Astrocyte (in vitro differentiated cells and primary cell): ENCODE results near the gene DGCR2. TPM values are rescaled to one million over a fixed set of nuclear protein-coding genes. Genes with fewer than 3 reads are reported as not detected.
A peak's percentile ranks its signal among the peaks of the same experiment; 100 is the strongest.

Source experiments
- DNase-seq: peaks from one replicate; pipeline ENCODE4 v3.0.0-alpha.2; 2010; ENCODE audit warnings: low read depth
- FAIRE-seq: peaks from 2 replicates; lab custom pipeline; 2011; peaks lifted over from hg19 to GRCh38; lab: Jason Lieb, UNC
- H2AFZ ChIP-seq: 2 replicates; pipeline ENCODE4 v1.6.0; 2012; ENCODE audit warnings: low read depth, low read length, inconsistent platforms
- H3K27ac ChIP-seq: 2 replicates; pipeline ENCODE4 v1.5.1; 2011; ENCODE audit warnings: low read depth, low read length, inconsistent platforms
- H3K27me3 ChIP-seq: 2 replicates; pipeline ENCODE4 v1.6.0; 2011; ENCODE audit warnings: low read length, inconsistent platforms; ENCODE audit not compliant: insufficient read depth
- H3K36me3 ChIP-seq: 2 replicates; pipeline ENCODE4 v1.5.1; 2011; ENCODE audit warnings: low read length, inconsistent platforms; ENCODE audit not compliant: insufficient read depth
- H3K4me1 ChIP-seq: 2 replicates; pipeline ENCODE4 v1.5.1; 2011; ENCODE audit warnings: low read length, inconsistent platforms; ENCODE audit not compliant: insufficient read depth
- H3K4me2 ChIP-seq: 2 replicates; pipeline ENCODE4 v1.6.0; 2012; ENCODE audit warnings: low read length, inconsistent platforms
- H3K4me3 ChIP-seq: 2 replicates; pipeline ENCODE4 v1.5.1; 2011; ENCODE audit warnings: low read depth, mild to moderate bottlenecking, low read length, inconsistent platforms; ENCODE audit not compliant: insufficient read depth
- H3K79me2 ChIP-seq: 2 replicates; pipeline ENCODE4 v1.6.0; 2012; ENCODE audit warnings: mild to moderate bottlenecking, low read length, inconsistent platforms; ENCODE audit not compliant: insufficient read depth
- H3K9ac ChIP-seq: 2 replicates; pipeline ENCODE4 v1.6.0; 2012; ENCODE audit warnings: mild to moderate bottlenecking, low read length, inconsistent platforms
- H3K9me3 ChIP-seq: 2 replicates; pipeline ENCODE4 v1.5.1; 2012; ENCODE audit warnings: low read depth, mild to moderate bottlenecking, low read length, inconsistent platforms; ENCODE audit not compliant: insufficient read depth
- H4K20me1 ChIP-seq: 2 replicates; pipeline ENCODE4 v1.6.0; 2012; ENCODE audit warnings: low read length, inconsistent platforms; ENCODE audit not compliant: insufficient read depth
- H3K27ac Mint-ChIP-seq: one replicate; pipeline ENCODE4 v1.8.0; 2021; ENCODE audit warnings: mild to moderate bottlenecking, mixed read lengths; ENCODE audit not compliant: unreplicated experiment
- H3K27me3 Mint-ChIP-seq: one replicate; pipeline ENCODE4 v1.8.0; 2021; ENCODE audit warnings: low read depth, mixed read lengths; ENCODE audit not compliant: unreplicated experiment
- H3K36me3 Mint-ChIP-seq: one replicate; pipeline ENCODE4 v1.8.0; 2021; ENCODE audit warnings: low read depth, mixed read lengths; ENCODE audit not compliant: unreplicated experiment
- H3K4me1 Mint-ChIP-seq: one replicate; pipeline ENCODE4 v1.8.0; 2021; ENCODE audit warnings: low read depth, mixed read lengths; ENCODE audit not compliant: unreplicated experiment
- H3K4me3 Mint-ChIP-seq: one replicate; pipeline ENCODE4 v1.8.0; 2021; ENCODE audit warnings: mild to moderate bottlenecking, moderate library complexity, mixed read lengths; ENCODE audit not compliant: unreplicated experiment
- H3K9me3 Mint-ChIP-seq: one replicate; pipeline ENCODE4 v1.8.0; 2021; ENCODE audit warnings: mild to moderate bottlenecking, mixed read lengths; ENCODE audit not compliant: unreplicated experiment
- EZH2 ChIP-seq: IDR thresholded peaks from 2 replicates; pipeline ENCODE4 v1.6.1; 2012; ENCODE audit warnings: mild to moderate bottlenecking, low read length, inconsistent platforms; ENCODE audit not compliant: insufficient read depth
- total RNA-seq: library from RNA; stranded (reverse); gene quantifications from 2 replicates; pipeline ENCODE4 v1.2.1, GENCODE V29; 2021
- TF ChIP-seq, protein P1 (sequence below): IDR thresholded peaks from 2 replicates; pipeline ENCODE4 v1.5.1; 2011; ENCODE audit warnings: low read depth, mild to moderate bottlenecking, inconsistent platforms, low read length, moderate library complexity; ENCODE audit not compliant: insufficient read depth

DGCR2 gene
- total RNA-seq, 1 donor from 2014 or later = 49.4 TPM

DNA sequence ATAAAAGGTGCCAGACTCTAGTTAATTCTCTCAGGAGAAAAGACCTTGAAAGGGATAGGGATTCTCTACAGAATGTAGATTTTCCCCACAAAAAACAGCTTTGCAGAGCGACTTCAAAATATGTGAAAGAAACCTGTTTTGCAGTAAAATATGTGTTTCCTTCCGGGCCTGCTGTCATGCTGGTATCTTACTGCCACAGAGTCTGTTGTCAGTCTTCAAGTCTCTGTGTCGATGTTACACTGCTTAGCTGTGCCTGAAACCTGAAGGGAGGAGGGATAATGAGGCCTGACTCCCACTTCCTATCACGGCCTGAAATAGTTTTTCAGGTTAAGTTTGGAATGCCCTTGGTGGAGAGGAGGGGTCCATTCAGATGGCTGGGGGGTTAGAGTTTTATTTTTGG is 1.7 kb upstream of the DGCR2 start:
- Mint-ChIP-seq H3K36me3 (peaks cover 3% of the 10 kb centered on the region), H3K4me1 (peaks cover 14% of the 10 kb centered on the region), H3K27ac (no peak overlapping the region), H3K9me3 (no peaks in the 10 kb centered on the region), H3K27me3 (peaks cover 28% of the 10 kb centered on the region), H3K4me3 (no peak overlapping the region)
- Histone ChIP-seq H3K27me3 (no peaks in the 10 kb centered on the region), H3K9me3 (no peaks in the 10 kb centered on the region), H3K27ac (no peak overlapping the region), H3K9ac (no peak overlapping the region), H2AFZ (no peak overlapping the region), H3K4me1 (peaks cover 12% of the 10 kb centered on the region), H3K4me2 (no peak overlapping the region), H4K20me1 (peaks cover 27% of the 10 kb centered on the region), H3K4me3 (no peak overlapping the region), H3K36me3 (no peaks in the 10 kb centered on the region), H3K79me2 (peaks cover 29% of the 10 kb centered on the region)
- DNase-seq = no peak
- no peak for TF ChIP-seq EZH2
- TF ChIP-seq, protein P1, sequence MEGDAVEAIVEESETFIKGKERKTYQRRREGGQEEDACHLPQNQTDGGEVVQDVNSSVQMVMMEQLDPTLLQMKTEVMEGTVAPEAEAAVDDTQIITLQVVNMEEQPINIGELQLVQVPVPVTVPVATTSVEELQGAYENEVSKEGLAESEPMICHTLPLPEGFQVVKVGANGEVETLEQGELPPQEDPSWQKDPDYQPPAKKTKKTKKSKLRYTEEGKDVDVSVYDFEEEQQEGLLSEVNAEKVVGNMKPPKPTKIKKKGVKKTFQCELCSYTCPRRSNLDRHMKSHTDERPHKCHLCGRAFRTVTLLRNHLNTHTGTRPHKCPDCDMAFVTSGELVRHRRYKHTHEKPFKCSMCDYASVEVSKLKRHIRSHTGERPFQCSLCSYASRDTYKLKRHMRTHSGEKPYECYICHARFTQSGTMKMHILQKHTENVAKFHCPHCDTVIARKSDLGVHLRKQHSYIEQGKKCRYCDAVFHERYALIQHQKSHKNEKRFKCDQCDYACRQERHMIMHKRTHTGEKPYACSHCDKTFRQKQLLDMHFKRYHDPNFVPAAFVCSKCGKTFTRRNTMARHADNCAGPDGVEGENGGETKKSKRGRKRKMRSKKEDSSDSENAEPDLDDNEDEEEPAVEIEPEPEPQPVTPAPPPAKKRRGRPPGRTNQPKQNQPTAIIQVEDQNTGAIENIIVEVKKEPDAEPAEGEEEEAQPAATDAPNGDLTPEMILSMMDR = no peak
- FAIRE-seq = no peak

- no peak for TF ChIP-seq EZH2
- TF ChIP-seq, protein P1 = no peak
- Mint-ChIP-seq H3K36me3 (peaks cover 2% of the 10 kb centered on the region), H3K4me3 (peak overlapping the region; percentile 86), H3K9me3 (no peaks in the 10 kb centered on the region), H3K27me3 (peaks cover 25% of the 10 kb centered on the region), H3K4me1 (peaks cover 14% of the 10 kb centered on the region), H3K27ac (peak overlapping the region; percentile 66)
- Histone ChIP-seq H3K4me1 (peaks cover 12% of the 10 kb centered on the region), H2AFZ (peak overlapping the region; percentile 96), H3K36me3 (no peaks in the 10 kb centered on the region), H3K27ac (no peak overlapping the region), H3K79me2 (peaks cover 39% of the 10 kb centered on the region), H3K27me3 (no peaks in the 10 kb centered on the region), H3K9ac (peak overlapping the region; percentile 66), H3K9me3 (no peaks in the 10 kb centered on the region), H4K20me1 (peaks cover 37% of the 10 kb centered on the region), H3K4me3 (peak overlapping the region; percentile 58), H3K4me2 (peak overlapping the region; percentile 89)
- DNase-seq = no peak
- FAIRE-seq = no peak
These were observed 710 bp upstream of the DGCR2 start for GRCh38 chr22:19122752-19123492.

DNA sequence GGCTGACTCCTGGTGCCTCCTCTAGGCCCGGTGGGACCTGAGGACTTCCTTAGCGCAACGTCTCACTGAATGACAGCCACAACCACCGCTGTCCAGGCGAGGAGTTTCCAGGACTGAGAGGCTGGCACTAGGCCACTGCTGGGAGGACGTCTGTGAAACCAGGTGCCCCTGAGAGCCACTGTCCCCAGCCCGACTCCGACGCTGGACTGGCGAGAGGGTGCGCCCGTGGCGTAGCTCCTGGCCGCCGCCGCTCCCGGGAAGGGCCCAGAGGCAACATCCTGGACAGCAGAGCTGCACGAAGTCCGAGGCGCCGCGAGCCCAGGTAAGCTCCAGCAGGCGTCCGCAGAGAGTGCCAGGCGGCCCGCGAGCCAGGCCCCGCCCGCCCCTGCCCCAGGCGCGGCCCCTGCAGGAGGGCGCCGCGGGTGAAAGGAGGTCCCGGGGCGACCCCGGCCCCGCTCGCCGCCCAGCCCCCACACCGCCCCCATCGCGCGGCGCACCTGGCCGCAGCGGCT is 525 bp downstream of the DGCR2 start:
- H3K27ac Mint-ChIP-seq = peak overlapping the region; percentile 72

More for the DNA sequence above, 525 bp downstream of the DGCR2 start:
- H3K27me3 Mint-ChIP-seq = peaks cover 19% of the 10 kb centered on the region
- H3K4me1 Mint-ChIP-seq = peaks cover 14% of the 10 kb centered on the region
- DNase-seq = peak; percentile 22
- peaks cover 2% of the 10 kb centered on the region for H3K36me3 Mint-ChIP-seq
- Histone ChIP-seq H3K27ac (peak overlapping the region; percentile 84), H2AFZ (peak overlapping the region; percentile 97), H3K4me2 (peak overlapping the region; percentile 88), H3K9me3 (no peaks in the 10 kb centered on the region), H3K4me1 (peaks cover 12% of the 10 kb centered on the region), H3K4me3 (peak overlapping the region; percentile 79), H3K27me3 (no peaks in the 10 kb centered on the region), H3K9ac (peak overlapping the region; percentile 91), H3K79me2 (peaks cover 52% of the 10 kb centered on the region), H3K36me3 (no peaks in the 10 kb centered on the region), H4K20me1 (peaks cover 49% of the 10 kb centered on the region)
- no peaks in the 10 kb centered on the region for H3K9me3 Mint-ChIP-seq
- TF ChIP-seq EZH2 = no peak
- no peak for FAIRE-seq
- peak overlapping the region; percentile 96 for H3K4me3 Mint-ChIP-seq
